Effector memory CD8-positive, alpha-beta T cell (primary cell): ENCODE measurements around the gene EXOSC5.
A peak's percentile ranks its signal among the peaks of the same experiment; 100 is the strongest.

Source experiments
- ATAC-seq: fragments of 150-1000 bp; cut with Tn5 transposase; replicated peaks from 2 replicates; pipeline ENCODE4 v1.10.0; 2021; ENCODE audit warnings: mild to moderate bottlenecking, moderate library complexity
- DNase-seq, 3 experiments: peaks; one replicate each; pipeline ENCODE4 v3.0.0; 2021
- H3K27ac Mint-ChIP-seq, 2 donors: one replicate each; pipeline ENCODE4 v1.8.0; 2022; ENCODE audit warnings: mild to moderate bottlenecking in 2 of 2, mixed read lengths in 2 of 2, moderate library complexity in 2 of 2
- H3K27me3 Mint-ChIP-seq, 2 donors: one replicate each; pipeline ENCODE4 v1.8.0; 2022; ENCODE audit warnings: mixed read lengths in 2 of 2
- H3K36me3 Mint-ChIP-seq: one replicate; pipeline ENCODE4 v1.8.0; 2022; ENCODE audit warnings: mild to moderate bottlenecking, moderate library complexity, mixed read lengths; ENCODE audit not compliant: insufficient read depth
- H3K4me1 Mint-ChIP-seq, 2 donors: one replicate each; pipeline ENCODE4 v1.8.0; 2022; ENCODE audit warnings: low read depth in 2 of 2, mixed read lengths in 2 of 2
- H3K4me3 Mint-ChIP-seq, 2 donors: one replicate each; pipeline ENCODE4 v1.8.0; 2022; ENCODE audit warnings: mild to moderate bottlenecking in 2 of 2, mixed read lengths in 2 of 2, moderate library complexity in 2 of 2
- H3K9me3 Mint-ChIP-seq, 2 donors: one replicate each; pipeline ENCODE4 v1.8.0; 2022; ENCODE audit warnings: mixed read lengths in 2 of 2

The EXOSC5 gene

DNA sequence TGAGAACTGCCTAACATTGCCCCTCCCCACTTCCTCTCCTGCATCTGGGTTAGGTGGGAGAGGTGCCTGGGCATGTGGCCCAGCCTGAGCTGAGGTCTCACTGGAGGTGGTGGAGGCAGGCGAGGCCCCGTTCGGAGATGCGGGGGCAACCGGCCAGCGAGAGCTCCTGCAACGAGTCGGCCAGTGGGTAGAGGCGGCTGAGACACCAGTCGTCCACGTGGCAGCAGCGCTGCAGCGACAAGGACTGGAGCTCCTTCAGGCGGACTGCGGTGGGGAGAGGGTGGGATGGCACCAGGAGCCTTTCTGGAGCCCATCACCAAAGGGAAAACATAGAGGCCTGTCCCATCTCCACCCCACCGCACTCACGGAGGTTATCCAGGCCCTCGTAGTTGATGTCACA lies 36.0 kb upstream of the EXOSC5 start:
- peaks cover 16% of the 10 kb centered on the region for H3K36me3 Mint-ChIP-seq
- H3K4me1 Mint-ChIP-seq, result peaks cover 18 to 25% of the 10 kb centered on the region in 2 donors
- no peaks in the 10 kb centered on the region for H3K27me3 Mint-ChIP-seq
- no peaks in the 10 kb centered on the region for H3K9me3 Mint-ChIP-seq
- ATAC-seq, result no peak
- H3K27ac Mint-ChIP-seq, result no peak overlapping the region
- no peak for DNase-seq
- H3K4me3 Mint-ChIP-seq, result no peak overlapping the region

DNA sequence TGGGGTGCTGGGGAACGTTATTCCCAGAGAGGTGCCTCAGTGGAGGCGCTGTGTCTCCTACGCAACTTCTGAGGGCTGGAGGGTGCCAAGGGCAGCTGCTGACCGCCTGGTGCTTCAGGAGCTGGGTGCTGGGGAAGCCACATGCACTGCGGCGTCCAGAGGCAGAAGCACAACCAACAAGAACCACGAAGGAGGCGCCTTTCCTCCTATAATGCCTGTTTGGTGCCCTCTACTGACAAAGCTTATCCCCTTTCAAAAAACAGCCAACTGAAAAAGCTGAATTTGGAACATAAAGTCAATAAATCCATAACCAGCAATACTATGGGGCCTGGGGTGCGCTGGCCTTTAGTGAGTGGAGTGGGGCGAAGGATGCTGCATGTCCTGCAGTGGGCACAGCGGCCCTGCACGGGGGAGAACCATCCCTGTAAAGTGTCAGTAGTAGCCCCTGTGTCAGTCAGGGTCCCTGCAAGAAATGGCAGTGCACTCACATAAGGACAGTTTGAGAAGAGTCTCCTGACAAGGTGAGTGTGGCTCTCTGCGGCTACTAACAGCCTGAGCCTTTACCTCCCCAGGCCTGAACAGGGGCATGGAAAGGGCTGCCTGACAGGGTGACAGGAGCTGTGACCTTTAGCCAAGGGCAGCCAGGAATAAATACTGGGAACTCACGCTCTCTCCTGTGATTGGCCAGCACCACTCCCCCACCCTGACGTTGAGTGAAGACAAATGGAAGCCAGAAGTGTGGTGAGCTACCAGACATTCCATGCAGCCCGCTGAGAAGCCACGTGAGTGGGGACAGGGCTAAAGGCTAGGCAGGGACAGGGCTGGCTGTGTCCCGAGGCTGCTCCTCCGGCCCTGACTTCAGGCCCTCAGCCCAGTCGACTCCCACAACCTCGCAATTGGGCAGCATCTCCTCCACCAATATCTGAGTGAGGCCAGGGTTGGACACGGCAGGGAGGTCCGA lies 34.5 kb upstream of the EXOSC5 start:
- peak in 1 of 3 experiments; percentile 15 for DNase-seq
- Mint-ChIP-seq H3K4me1 (peaks cover 25 to 29% of the 10 kb centered on the region in 2 donors), H3K9me3 (no peaks in the 10 kb centered on the region), H3K36me3 (peaks cover 25% of the 10 kb centered on the region), H3K4me3 (no peak overlapping the region), H3K27me3 (no peaks in the 10 kb centered on the region), H3K27ac (peak overlapping the region in 1 of 2 donors; percentile 78)
- ATAC-seq, result no peak

DNA sequence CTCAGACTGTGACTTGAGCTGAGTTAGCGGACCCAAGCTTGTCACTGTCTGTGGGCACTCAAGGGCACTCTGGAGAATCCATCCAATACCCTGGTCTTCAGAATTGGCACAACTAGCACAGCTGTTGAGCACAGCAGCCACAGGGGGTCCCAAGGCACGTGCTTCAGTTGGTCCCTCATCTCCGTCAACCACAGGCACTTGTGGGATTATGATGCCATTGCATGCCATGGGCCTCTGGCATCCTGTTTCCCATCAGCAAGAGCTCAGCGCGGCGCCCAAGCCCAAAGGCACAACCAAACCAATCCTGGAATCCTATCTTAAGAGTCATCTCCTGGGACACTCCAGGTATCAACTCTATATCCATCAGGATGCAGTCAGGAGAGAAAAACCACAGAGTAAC lies 33.8 kb upstream of the EXOSC5 start:
- Mint-ChIP-seq H3K36me3 (peaks cover 30% of the 10 kb centered on the region), H3K9me3 (no peaks in the 10 kb centered on the region), H3K4me1 (peaks cover 29 to 31% of the 10 kb centered on the region in 2 donors), H3K27ac (peak overlapping the region in 1 of 2 donors; percentile 78), H3K4me3 (no peak overlapping the region), H3K27me3 (no peaks in the 10 kb centered on the region)
- ATAC-seq, result no peak
- no peak for DNase-seq

DNA sequence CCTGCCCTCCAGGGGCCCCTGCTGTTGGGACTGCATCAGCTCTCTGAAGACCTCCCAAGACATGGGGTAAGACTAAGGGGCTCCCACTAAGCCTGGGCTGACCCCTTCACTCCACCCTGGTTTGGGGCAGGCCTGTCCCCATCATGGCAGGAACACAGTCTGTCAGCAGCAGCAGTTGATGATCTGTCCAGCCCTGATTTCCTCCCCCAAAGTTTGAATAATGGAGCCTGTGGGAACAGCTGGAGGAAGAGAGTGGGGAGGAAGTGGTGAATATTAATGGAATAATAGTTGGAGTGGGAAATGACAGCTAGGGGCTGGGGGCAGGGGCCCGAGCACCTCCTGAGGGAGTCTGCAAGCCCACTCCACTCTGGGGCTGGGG lies 31.3 kb upstream of the EXOSC5 start:
- DNase-seq (no peak), ATAC-seq (no peak)
- Mint-ChIP-seq H3K9me3 (no peaks in the 10 kb centered on the region), H3K4me3 (peak overlapping the region; percentile 90), H3K36me3 (peaks cover 35% of the 10 kb centered on the region), H3K27me3 (no peaks in the 10 kb centered on the region), H3K4me1 (peaks cover 25 to 38% of the 10 kb centered on the region in 2 donors), H3K27ac (peak overlapping the region; percentile 92 to 93)

DNA sequence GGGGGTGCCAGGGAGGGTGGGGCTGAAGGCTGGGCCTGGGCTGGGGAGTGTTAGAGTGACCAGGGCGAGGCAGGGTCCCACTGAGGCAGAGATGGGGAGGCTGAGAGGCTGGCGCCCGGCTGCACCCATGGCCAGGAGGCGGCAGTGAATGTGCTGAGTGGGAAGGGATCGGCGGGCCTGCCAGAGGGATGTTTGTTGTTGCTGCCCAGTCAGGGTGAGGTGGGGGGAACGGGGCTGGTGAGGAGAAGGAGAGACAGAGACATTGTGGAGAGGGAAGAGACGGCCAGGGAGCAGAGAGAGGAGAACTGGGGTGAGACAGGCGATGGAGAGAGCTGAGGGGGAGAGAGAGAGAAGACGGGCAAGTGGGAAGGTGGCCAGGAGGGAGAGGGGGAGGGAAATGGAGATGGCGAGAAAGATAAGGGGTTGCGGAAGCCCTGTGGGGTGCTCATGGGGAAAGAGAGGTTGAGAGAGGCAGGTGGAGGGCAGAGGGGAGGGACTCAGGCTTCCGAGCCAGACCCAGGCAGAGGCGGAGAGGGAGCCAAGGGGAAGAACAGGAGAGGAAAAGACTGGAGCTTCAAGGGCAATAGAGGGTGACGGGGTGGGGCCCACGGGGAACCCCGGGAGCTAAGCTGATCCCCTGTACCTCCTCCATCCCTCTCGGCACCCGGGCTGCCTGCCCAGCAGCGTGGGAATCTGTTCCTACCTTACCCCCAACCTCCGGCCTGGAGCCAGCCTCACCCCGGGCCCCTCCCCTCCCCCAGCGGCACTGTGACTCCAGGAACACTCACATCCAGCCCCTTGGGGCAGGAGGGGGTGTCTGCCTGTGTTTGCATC lies 30.7 kb upstream of the EXOSC5 start:
- no peaks in the 10 kb centered on the region for H3K9me3 Mint-ChIP-seq
- H3K4me3 Mint-ChIP-seq, result peak overlapping the region; percentile 90
- H3K4me1 Mint-ChIP-seq, result peaks cover 25 to 38% of the 10 kb centered on the region in 2 donors
- H3K27me3 Mint-ChIP-seq, result no peaks in the 10 kb centered on the region
- ATAC-seq (peak; percentile 84), DNase-seq (peak; percentile 64 to 66 (median 66))
- H3K27ac Mint-ChIP-seq, result peak overlapping the region; percentile 92 to 93
- peaks cover 38% of the 10 kb centered on the region for H3K36me3 Mint-ChIP-seq

DNA sequence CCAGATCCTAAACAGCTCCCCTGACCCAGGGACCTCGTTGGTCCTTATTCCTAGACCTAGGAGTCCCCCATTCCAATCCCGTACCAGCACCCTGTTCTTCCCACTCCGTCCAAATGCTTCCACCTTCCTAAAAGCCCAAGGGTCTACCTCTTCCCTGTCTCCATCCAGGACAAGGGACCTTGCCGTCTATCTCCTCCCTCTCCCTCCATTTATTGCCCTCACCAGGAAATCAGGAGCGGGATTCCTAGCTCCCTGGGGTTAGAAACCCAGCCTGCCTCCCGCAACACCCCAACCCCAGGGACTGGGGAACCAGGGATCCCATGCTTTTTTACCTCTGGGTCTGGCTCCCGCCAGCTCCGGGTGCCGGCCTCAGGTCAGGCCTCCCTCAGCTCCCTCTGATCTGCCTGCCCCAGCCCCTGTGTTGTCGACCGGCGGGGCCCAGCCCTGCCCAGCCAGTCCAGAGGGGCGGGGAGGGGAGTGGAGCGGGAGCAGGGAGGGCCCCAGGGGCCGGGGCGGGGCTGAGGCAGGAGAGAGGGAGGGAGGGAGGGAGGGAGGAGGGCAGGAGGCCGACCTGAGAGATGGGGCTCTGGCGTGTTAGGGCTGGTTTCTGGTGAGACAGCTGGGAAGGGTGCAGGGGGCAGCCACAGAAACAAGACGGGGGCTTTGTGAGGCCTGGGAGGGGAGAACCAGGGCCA lies 29.9 kb upstream of the EXOSC5 start, which contains the start of gene B3GNT8:
Gene B3GNT8 (minus strand): TSS at position 423 of the 695 bp plus-strand sequence. CDS start 596 bp downstream, outside the sequence.
- Mint-ChIP-seq H3K4me1 (peaks cover 25 to 38% of the 10 kb centered on the region in 2 donors), H3K4me3 (peak within 1 kb of the TSS; percentile 90), H3K36me3 (peaks cover 36% of the 10 kb centered on the region), H3K9me3 (no peaks in the 10 kb centered on the region), H3K27ac (peak within 1 kb of the TSS; percentile 92 to 93), H3K27me3 (no peaks in the 10 kb centered on the region)
- ATAC-seq (peak; percentile 56), DNase-seq (peak in 2 of 3 experiments; percentile 33 to 38)

DNA sequence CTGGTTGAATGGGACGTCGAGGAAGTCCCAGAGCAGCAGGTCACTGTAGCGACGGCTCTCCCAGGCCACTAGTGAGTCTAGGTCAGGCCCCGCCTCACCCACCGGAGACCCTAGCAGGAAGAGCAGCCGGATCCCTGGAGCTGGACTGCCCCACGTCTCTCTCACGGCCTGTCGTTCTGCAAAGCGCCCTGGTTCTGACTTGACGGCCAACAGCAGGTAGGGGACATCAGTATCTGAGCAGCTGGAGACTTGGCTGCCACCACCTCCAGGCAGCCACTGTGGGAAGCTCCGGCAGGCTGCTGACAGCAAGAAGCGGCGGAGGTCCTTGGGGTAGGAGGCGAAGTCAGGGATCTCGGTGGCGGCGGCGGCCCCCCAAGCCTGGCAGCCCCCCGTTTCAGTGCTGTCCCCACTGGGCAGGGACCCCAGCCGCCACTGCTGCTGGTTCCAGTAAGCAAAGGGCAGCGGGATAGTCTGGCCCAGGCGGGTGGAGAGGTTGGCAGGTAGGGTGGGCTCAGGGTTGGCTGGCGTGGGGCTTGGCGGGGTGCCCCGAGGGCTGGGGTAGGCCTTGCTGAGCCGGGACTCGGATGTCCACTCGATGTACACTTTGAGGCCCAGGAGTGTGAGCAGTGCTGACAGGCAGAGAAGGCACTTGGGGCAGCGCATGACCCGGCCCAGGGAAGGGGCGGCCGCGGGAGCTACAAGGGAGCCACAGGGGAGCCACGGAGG lies 29.1 kb upstream of the EXOSC5 start:
- DNase-seq, result no peak
- Mint-ChIP-seq H3K27ac (peak overlapping the region; percentile 92 to 93), H3K9me3 (no peaks in the 10 kb centered on the region), H3K36me3 (peaks cover 39% of the 10 kb centered on the region), H3K27me3 (no peaks in the 10 kb centered on the region), H3K4me3 (peak overlapping the region; percentile 90), H3K4me1 (peaks cover 22 to 36% of the 10 kb centered on the region in 2 donors)
- no peak for ATAC-seq

DNA sequence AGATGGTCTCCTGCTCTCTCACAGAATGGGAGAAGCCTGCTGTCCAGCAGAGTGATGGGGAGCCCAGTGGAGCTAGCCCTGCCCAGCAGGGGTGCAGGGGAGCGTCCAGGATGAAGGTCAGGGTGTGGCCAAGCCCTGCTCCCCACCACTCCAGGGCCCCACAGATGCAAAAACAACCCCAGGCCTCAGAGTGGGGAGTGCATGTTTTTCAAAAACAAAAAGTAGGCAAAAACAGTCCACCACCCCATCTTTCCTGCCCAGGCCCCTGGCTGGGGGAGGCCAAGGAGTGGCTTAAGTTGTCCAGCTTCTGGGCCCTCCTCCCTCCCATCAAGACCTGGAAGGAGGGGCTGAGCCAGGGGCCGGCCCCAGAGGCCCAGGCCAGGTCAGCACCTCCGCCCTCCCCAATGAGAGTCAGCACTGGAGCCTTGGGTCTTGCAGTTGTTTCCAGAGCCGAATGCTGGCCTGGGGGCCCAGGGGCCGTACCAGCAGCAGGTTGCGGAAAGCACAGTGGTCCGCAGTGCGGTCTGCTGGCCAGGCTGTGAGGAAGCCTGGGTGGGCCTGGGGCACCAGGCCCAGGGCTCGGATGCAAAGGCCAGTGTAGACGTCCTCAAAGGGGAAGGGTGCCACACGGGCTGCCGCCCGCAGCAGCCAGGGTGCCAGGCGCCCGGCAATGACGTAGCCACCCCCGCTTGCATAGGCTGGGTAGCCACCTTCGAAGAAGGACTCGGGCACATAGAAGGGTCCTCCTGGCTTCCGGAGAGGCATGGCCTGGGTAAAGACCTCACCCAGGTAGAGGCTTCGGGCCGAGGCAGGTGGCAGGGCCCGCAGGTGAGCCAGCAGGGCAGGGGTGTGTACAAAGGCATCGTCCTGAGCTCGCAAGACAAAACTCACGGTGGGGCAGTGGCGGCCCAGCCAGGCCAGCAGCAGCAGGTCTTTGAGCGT lies 28.3 kb upstream of the EXOSC5 start:
- Mint-ChIP-seq H3K9me3 (no peaks in the 10 kb centered on the region), H3K4me1 (peaks cover 17 to 37% of the 10 kb centered on the region in 2 donors), H3K36me3 (peaks cover 39% of the 10 kb centered on the region), H3K27me3 (no peaks in the 10 kb centered on the region), H3K27ac (peak overlapping the region; percentile 74 to 94), H3K4me3 (peak overlapping the region; percentile 90)
- ATAC-seq (no peak), DNase-seq (no peak)

DNA sequence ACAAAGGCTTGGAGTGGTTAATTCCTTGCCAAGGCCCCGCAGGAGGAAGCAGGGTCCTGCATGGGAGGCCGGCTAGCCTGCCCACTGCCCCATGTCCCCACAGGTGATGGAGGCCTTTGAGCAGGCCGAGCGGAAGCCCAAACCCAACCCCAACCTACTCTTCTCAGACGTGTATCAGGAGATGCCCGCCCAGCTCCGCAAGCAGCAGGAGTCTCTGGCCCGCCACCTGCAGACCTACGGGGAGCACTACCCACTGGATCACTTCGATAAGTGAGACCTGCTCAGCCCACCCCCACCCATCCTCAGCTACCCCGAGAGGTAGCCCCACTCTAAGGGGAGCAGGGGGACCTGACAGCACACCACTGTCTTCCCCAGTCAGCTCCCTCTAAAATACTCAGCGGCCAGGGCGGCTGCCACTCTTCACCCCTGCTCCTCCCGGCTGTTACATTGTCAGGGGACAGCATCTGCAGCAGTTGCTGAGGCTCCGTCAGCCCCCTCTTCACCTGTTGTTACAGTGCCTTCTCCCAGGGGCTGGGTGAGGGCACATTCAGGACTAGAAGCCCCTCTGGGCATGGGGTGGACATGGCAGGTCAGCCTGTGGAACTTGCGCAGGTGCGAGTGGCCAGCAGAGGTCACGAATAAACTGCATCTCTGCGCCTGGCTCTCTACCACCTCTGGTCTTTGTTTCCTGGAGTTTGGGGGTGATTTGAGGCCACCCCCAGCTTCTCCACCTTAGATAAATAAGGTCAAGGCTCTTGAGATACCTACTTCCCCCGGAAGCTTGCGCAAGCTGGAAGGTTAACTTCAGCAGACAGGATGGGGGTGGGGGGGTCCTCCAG lies 27.4 kb upstream of the EXOSC5 start:
- ATAC-seq, result peak; percentile 44
- Mint-ChIP-seq H3K27me3 (no peaks in the 10 kb centered on the region), H3K4me3 (peak overlapping the region in 1 of 2 donors; percentile 79), H3K36me3 (peaks cover 44% of the 10 kb centered on the region), H3K27ac (peak overlapping the region in 1 of 2 donors; percentile 94), H3K9me3 (no peaks in the 10 kb centered on the region), H3K4me1 (peaks cover 17 to 37% of the 10 kb centered on the region in 2 donors)
- DNase-seq, result peak in 1 of 3 experiments; percentile 16

DNA sequence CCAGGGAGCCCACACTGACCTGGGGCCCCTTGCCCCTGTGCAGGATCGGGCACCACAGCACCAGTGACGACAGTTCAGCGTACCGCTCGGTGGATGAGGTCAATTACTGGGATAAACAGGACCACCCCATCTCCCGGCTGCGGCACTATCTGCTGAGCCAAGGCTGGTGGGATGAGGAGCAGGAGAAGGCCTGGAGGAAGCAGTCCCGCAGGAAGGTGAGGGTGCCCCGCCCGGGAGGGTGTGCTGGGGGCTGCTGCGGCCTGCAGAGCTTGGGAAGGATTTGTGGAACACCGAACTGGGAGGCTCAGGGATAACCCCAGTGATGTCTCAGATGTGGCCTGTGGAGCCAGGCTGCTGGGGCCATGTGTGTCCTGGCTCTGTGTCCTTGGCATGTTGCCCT lies 25.8 kb upstream of the EXOSC5 start:
- Mint-ChIP-seq H3K4me1 (peaks cover 9 to 30% of the 10 kb centered on the region in 2 donors), H3K36me3 (peaks cover 59% of the 10 kb centered on the region), H3K27me3 (no peaks in the 10 kb centered on the region), H3K27ac (peak overlapping the region in 1 of 2 donors; percentile 55), H3K4me3 (no peak overlapping the region), H3K9me3 (no peaks in the 10 kb centered on the region)
- ATAC-seq (no peak), DNase-seq (no peak)

DNA sequence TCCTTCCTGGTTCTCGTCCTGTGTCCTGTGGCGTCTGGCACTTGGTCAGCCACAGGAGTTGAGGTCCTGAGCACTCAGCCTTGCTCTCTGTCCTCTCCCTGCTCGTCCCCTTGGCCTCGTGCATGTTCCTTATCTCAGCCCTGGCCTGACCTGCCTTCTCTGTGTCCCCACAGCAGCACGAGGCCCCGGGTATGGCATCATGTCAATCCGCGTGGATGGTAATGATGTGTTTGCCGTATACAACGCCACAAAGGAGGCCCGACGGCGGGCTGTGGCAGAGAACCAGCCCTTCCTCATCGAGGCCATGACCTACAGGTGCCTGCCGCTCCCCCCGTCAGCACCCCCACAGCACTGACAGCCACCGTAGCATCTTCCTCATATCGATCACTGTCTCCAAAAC lies 25.3 kb upstream of the EXOSC5 start:
- no peak for ATAC-seq
- H3K27ac Mint-ChIP-seq, result peak overlapping the region in 1 of 2 donors; percentile 55
- H3K36me3 Mint-ChIP-seq, result peaks cover 57% of the 10 kb centered on the region
- no peak overlapping the region for H3K4me3 Mint-ChIP-seq
- peaks cover 5 to 27% of the 10 kb centered on the region in 2 donors for H3K4me1 Mint-ChIP-seq
- H3K27me3 Mint-ChIP-seq, result no peaks in the 10 kb centered on the region
- DNase-seq, result no peak
- no peaks in the 10 kb centered on the region for H3K9me3 Mint-ChIP-seq
